8988T (cell line): ENCODE results near the gene HTRA2.

Experiments
- DNase-seq: peaks from one replicate; pipeline ENCODE4 v3.0.0; 2011

HTRA2 gene

GRCh38 chr2:74501335-74502071, 28.2 kb upstream of the HTRA2 start:
- DNase-seq: no peak

GRCh38 chr2:74502147-74502719, 27.5 kb upstream of the HTRA2 start:
- no peak for DNase-seq

DNA sequence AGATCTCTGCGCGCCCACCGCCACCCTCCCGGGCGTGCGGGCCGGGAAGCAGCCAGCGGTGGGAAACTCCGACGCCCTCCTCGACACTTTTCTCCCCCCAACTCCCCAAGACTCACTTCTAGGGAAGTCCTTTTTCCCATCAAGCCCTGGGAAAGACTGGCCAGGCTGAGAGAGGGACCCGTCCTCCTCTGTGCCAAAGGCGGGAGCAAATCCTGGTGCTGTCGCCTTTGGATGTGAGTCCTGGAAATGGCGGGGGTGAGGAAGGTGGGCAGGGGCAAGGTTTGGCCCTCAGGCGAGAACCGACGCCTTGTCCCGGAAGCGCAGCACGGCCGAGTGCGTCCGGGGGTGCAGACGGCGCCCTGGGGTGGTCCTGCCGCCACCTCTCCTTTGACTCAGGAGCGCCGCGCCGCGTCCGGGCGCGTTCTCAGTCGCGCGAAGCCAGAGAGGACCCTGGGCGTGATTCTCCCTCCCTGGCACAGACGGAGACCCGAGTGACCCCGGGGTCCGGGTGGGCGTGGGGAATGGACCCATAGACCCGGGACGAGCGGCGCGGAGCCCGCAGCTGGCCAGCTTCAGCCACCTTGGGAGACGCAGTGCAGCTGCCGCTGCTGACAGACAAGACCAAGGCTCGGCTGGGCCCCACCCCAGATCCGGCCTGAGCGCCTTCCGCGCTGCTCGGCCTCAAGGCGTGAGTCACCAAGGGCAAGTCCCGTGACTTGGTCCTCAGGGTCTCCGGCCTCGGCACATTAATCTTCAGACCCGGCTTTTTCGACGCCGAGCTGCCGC, 26.8 kb upstream of the HTRA2 start:
- DNase-seq: peak; percentile 96

GRCh38 chr2:74503506-74504475, 25.9 kb upstream of the HTRA2 start:
- no peak for DNase-seq

DNA sequence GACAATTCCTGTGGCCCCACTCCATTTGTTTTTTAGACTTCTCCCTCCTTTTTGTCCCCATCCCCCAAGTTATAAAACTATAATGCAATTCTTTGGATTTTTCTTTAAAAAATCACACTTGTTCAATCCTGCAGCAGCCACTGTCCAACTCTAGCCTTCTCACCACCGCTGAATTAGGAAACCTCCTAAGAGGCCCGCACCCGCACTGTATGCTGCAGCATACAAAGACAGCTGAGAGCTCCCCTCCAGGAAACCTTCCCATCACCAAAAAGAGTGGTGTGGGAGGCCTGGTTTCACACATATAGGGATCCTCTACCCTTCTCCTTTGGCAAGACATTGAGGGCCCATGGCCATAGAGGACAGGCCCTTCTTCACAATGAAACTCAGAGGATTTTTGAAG, 25.1 kb upstream of the HTRA2 start:
- DNase-seq: no peak

DNA sequence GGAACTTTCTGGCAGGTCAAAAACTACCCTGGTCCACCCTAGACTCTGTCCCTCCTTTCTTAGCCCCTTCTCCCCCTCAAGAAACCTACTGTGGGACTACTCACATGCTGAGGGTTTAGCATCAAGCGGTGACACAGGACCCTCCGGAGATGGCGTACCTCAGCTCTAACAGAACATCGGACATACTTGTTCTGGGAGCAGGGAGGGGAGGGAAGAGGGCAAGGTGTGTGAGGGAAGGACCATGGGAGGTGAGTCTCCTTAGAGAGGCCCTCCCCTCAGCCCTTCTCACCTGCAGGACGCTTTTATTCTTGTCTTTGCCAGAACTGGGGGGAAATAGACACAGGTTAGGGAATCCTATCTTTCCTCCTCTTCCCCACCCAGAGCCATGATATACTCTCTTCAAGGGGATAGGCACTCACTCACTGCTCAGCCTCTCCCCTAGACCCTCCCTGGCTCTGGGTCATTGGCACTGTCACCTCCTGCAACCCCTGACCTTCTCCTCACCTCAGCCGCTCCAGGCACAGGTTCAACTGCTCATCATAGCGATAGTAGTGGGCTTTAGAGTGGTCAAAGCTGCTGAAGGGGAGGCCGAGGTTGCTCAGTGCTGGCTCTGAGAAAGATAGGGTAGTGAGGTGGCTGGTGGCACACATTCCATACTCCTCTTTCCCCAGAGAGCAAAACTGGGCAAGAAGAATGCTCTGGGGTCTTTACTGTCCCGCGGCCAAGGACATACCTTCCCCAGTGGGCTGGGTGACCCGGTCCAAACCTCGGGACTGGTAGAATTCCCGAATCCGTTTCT, 24.1 kb upstream of the HTRA2 start:
- DNase-seq: no peak

- peak; percentile 94 for DNase-seq
These were observed 22.4 kb upstream of the HTRA2 start, which contains the start of gene PCGF1 for GRCh38 chr2:74507145-74507925. Gene PCGF1 (minus strand): TSS chr2:74507695. CDS start chr2:74507668, 27 bp downstream.

DNA sequence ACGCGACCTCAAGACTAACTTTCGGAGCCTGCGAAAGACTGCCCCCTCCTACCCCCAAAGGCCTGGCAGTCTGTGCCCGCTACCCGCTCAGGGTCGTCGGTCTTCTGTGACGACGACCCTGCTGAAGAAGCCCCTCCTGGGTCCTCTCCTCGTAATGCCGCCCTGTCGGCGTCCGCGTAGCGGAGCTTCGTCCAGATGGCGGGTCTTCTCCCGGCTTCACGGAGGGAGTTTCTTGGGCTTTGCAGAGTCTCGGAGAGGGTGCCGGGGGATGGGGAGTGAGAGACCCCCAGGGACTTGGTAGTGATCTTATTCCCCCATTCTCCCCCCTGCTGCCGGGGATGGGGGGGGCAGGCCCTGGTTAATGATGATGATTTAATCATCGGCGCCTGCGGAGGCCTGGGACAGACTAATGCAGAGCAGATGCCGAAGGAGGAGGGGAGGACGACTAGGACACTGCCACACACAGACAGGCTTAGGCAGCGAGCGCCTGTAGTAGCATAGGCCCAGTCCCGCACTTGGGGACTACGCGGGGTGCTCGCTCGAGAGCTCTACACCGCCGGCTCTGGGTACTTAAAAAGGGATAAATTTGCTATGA, 21.7 kb upstream of the HTRA2 start:
- no peak for DNase-seq

- DNase-seq: no peak
These were observed 19.5 kb upstream of the HTRA2 start for GRCh38 chr2:74510272-74510671.

DNA sequence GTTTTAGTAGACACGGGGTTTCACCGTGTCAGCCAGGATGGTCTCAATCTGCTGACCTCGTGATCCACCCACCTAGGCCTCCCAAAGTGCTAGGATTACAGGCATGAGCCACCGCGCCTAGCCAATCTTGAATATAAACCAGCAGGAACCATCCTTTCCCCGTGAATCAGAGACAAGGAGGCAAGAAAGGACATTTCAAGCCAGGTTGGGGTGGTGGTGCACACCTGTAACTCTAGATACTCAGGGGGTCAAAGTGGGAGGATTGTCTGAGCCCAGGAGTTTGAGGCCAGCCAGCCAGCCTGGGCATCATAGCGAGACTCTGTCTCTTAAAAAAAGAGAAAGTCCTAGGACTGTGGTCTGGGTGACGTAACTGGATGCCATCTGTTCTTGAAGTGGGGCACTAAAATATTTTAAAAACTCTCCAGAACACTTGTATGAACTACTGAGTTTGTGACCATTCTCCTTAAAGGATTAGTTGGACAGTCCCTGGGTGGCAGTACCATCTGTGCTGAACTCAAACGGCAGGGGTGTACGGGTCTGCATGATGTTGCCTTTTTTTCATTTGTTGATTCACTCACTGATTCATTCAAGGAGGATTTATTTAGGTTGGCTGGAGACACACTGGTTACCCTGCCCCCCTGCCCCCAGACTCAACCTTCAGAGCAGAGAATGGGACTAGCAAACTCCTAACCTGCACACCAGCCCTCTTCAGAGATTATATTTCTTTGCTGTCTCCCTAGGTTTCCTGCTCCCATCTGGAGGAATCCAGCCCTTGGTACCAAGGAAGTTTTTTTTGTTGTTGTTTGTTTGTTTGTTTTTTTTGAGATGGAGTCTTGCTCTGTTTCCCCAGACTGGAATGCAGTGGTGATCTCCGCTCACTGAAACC, 18.4 kb upstream of the HTRA2 start:
- no peak for DNase-seq

GRCh38 chr2:74512744-74513604, 16.8 kb upstream of the HTRA2 start:
- no peak for DNase-seq

DNA sequence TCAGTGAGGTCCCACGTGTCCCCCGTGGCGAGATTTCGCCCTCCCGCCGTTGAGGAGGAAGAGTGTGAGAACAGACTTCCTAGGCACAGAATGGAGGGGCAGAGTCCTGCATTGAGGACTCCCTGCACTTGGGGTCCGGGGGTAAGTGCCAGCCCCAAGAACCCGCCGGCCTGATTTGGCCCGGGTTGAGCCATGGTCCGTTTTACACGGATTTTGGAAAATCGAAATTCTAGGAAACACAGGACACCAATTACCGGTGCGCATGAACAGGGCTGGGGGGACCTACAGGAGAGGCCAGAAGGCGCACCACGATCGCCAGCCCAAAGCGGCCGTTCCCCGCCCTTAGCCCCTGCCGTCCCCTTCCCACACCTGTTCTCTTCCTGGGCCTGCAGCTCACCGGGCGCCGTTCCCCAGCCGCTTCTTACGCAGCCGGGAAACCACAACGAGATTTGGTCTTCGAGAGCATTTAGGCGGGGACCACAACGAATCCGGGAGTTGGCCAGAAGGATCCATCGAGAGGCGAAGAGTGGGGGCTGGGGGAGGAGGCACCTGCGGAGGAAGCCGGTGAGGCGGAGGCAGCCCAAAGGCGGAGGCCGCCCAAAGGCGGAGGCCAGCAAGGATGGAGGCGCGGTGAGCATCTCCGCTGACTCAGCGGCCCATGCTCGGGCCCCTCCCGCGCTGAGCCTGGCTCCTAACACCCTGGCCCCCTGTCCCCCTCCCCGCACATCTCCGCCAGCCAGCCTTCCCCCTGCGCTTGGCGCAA, 15.9 kb upstream of the HTRA2 start:
- DNase-seq: no peak

DNA sequence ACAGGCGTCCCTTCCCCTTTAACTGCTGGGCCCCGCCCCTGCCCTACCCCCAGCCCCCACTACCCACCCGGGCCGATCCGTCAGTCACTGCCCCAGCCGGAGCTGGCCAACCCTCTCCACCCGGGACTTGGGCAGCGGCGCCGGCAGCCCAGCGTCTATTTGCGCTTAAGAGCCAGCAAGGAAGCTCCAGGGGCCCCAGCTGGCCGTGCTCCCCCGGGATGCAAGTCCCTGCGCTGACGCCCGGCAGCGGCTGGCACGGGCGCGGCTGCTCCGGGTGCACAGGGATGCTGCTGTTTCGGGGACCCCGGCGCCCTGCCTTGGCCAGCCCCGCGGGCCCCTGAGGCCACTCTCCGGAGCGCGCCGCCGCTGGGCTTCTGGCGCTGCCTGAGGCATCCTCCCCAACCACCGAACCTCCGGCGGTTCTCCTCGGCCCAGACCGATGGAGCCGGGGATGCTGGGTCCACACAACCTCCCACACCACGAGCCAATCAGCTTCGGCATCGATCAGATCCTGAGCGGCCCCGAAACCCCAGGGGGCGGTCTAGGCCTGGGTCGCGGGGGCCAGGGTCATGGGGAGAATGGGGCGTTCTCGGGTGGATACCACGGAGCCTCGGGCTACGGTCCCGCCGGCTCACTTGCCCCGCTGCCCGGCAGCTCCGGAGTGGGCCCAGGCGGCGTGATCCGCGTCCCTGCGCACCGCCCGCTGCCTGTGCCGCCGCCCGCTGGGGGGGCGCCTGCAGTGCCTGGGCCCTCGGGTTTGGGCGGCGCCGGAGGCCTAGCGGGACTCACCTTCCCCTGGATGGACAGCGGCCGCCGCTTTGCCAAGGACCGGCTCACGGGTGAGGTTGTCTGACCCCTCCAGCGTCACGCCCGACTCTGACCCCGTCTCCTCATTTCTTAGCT, 15.1 kb upstream of the HTRA2 start, which contains the start of gene TLX2:
TSS of gene TLX2 (plus strand) at position 83 of the 903 bp plus-strand sequence. CDS start at position 440, 357 bp downstream.
- no peak for DNase-seq

DNA sequence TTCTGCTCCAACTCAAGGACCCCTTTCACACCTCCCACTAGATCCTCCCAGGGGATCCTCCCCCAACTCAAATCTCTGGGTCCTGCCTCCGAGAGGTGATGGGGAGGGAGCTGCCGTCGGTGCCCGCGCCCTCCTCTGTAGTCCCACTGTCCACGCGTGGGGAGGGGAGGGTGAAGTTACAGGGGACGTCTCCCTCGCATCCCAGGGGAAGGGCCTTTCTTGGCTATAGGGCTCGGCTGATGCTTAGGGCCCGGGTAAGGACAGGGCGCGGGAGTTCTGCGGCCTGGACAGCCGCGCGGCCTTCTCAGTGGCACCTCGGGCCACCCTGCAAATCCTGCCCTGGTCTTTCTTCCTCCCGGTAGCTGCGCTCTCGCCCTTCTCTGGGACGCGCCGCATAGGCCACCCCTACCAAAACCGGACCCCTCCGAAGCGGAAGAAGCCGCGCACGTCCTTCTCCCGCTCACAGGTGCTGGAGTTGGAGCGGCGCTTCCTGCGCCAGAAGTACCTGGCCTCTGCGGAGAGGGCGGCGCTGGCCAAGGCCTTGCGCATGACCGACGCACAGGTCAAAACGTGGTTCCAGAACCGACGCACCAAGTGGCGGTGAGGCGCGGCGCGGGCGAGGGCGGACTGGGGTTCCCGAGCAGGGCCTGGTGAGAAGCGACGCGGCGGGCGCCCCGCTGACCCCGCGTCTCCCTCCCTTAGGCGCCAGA, 14.3 kb upstream of the HTRA2 start:
- no peak for DNase-seq

- DNase-seq: no peak
These were observed 13.6 kb upstream of the HTRA2 start for GRCh38 chr2:74515981-74516633.
